Activated CD4-positive, alpha-beta T cell treated with anti-CD3 and anti-CD28 coated beads, Interleukin-2, amount 10 ng/mL, durations not matched to agents 24 days and 14 days (primary cell): ENCODE results near the gene PCDH8. TPM values are rescaled to one million over a fixed set of nuclear protein-coding genes. Genes with fewer than 3 reads are reported as not detected.
"Not testable (repeated sequence)": the region's sequence is repeated elsewhere in the genome, so short reads cannot be mapped to it uniquely, and the experiment has no call there.

Source experiments
- DNase-seq: peaks from one replicate; pipeline ENCODE4 v3.0.0; 2022
- H3K27ac Mint-ChIP-seq: one replicate; pipeline ENCODE4 v1.8.0; 2022; ENCODE audit warnings: mild to moderate bottlenecking, mixed read lengths
- H3K27me3 Mint-ChIP-seq: one replicate; pipeline ENCODE4 v1.8.0; 2022; ENCODE audit warnings: mixed read lengths
- H3K36me3 Mint-ChIP-seq: one replicate; pipeline ENCODE4 v1.8.0; 2022; ENCODE audit warnings: low read depth, mild to moderate bottlenecking, mixed read lengths
- H3K4me1 Mint-ChIP-seq: one replicate; pipeline ENCODE4 v1.8.0; 2021; ENCODE audit warnings: mixed read lengths
- H3K4me3 Mint-ChIP-seq: one replicate; pipeline ENCODE4 v1.8.0; 2022; ENCODE audit warnings: mild to moderate bottlenecking, moderate library complexity, mixed read lengths
- H3K9me3 Mint-ChIP-seq: one replicate; pipeline ENCODE4 v1.8.0; 2021; ENCODE audit warnings: mixed read lengths
- intact Hi-C: fragments of 100-400 bp; cut with micrococcal nuclease; formaldehyde crosslinking; loops from one replicate; pipeline ENCODE4 v1.15.1; 2023
- total RNA-seq: library from RNA; stranded (reverse); gene quantifications from 2 replicates; pipeline ENCODE4 v1.2.3, GENCODE V29; 2022

Gene PCDH8
- total RNA-seq, 1 donor from 2014 or later = not detected

- H3K4me1 Mint-ChIP-seq, DNase-seq, H3K27ac Mint-ChIP-seq, H3K9me3 Mint-ChIP-seq, H3K27me3 Mint-ChIP-seq, H3K36me3 Mint-ChIP-seq, H3K4me3 Mint-ChIP-seq, intact Hi-C loops: not testable (repeated sequence)
Observed at GRCh38 chr13:52817886-52818285, 30.6 kb downstream of the PCDH8 start.

- Mint-ChIP-seq H3K27ac (no peak overlapping the region), H3K4me3 (no peak overlapping the region), H3K36me3 (no peaks in the 10 kb centered on the region), H3K27me3 (peaks cover 1% of the 10 kb centered on the region), H3K4me1 (no peaks in the 10 kb centered on the region), H3K9me3 (no peaks in the 10 kb centered on the region)
- no peak for DNase-seq
- intact Hi-C loops = no loop called here
Observed at GRCh38 chr13:52815330-52815729, 33.1 kb downstream of the PCDH8 start.

- intact Hi-C loops = no loop called here
- Mint-ChIP-seq H3K4me1 (peaks cover 4% of the 10 kb centered on the region), H3K27me3 (peaks cover 1% of the 10 kb centered on the region), H3K9me3 (no peaks in the 10 kb centered on the region), H3K36me3 (no peaks in the 10 kb centered on the region), H3K4me3 (no peak overlapping the region), H3K27ac (no peak overlapping the region)
- DNase-seq = no peak
Observed at GRCh38 chr13:52812941-52813340, 35.5 kb downstream of the PCDH8 start.

GRCh38 chr13:52811841-52812240, 36.6 kb downstream of the PCDH8 start:
- H3K4me1 Mint-ChIP-seq = peaks cover 4% of the 10 kb centered on the region
- no peaks in the 10 kb centered on the region for H3K36me3 Mint-ChIP-seq
- H3K27me3 Mint-ChIP-seq = peaks cover 1% of the 10 kb centered on the region
- no peak for DNase-seq
- no peak overlapping the region for H3K27ac Mint-ChIP-seq
- no peaks in the 10 kb centered on the region for H3K9me3 Mint-ChIP-seq
- no peak overlapping the region for H3K4me3 Mint-ChIP-seq
- intact Hi-C loops = no loop called here

- DNase-seq = no peak
- Mint-ChIP-seq H3K9me3 (no peaks in the 10 kb centered on the region), H3K4me1 (peaks cover 4% of the 10 kb centered on the region), H3K36me3 (no peaks in the 10 kb centered on the region), H3K27ac (no peak overlapping the region), H3K4me3 (no peak overlapping the region), H3K27me3 (peaks cover 1% of the 10 kb centered on the region)
- intact Hi-C loops = no loop called here
Observed at GRCh38 chr13:52810526-52810925, 37.9 kb downstream of the PCDH8 start.

- Mint-ChIP-seq H3K9me3 (no peaks in the 10 kb centered on the region), H3K4me1 (peaks cover 4% of the 10 kb centered on the region), H3K36me3 (no peaks in the 10 kb centered on the region), H3K4me3 (no peak overlapping the region), H3K27ac (no peak overlapping the region), H3K27me3 (peaks cover 1% of the 10 kb centered on the region)
- intact Hi-C loops = no loop called here
- no peak for DNase-seq
Observed at GRCh38 chr13:52810011-52810410, 38.4 kb downstream of the PCDH8 start.

- Mint-ChIP-seq H3K27me3 (peaks cover 2% of the 10 kb centered on the region), H3K4me3 (no peak overlapping the region), H3K27ac (no peak overlapping the region), H3K36me3 (no peaks in the 10 kb centered on the region), H3K9me3 (no peaks in the 10 kb centered on the region), H3K4me1 (peaks cover 4% of the 10 kb centered on the region)
- intact Hi-C loops = loop anchor here (1.0 to 5.0 kb wide), 3 partner anchors 144 to 200 kb away; partner anchors contain the start of gene SUGT1
- DNase-seq = peak; percentile 82
Observed at GRCh38 chr13:52809310-52809769, 39.1 kb downstream of the PCDH8 start.

- Mint-ChIP-seq H3K27me3 (peaks cover 3% of the 10 kb centered on the region), H3K4me3 (no peak overlapping the region), H3K27ac (no peak overlapping the region), H3K36me3 (no peaks in the 10 kb centered on the region), H3K4me1 (peaks cover 4% of the 10 kb centered on the region), H3K9me3 (no peaks in the 10 kb centered on the region)
- intact Hi-C loops = loop anchor here (1.0 to 5.0 kb wide), 3 partner anchors 144 to 200 kb away; partner anchors contain the start of gene SUGT1
- no peak for DNase-seq
Observed at GRCh38 chr13:52808842-52809219, 39.6 kb downstream of the PCDH8 start.

- no peaks in the 10 kb centered on the region for H3K9me3 Mint-ChIP-seq
- no peak for DNase-seq
- peaks cover 2% of the 10 kb centered on the region for H3K27me3 Mint-ChIP-seq
- intact Hi-C loops = loop anchor here (5.0 kb wide), 1 partner anchor 154 kb away; the partner anchor contains the start of gene SUGT1
- H3K27ac Mint-ChIP-seq = no peak overlapping the region
- H3K36me3 Mint-ChIP-seq = no peaks in the 10 kb centered on the region
- H3K4me3 Mint-ChIP-seq = no peak overlapping the region
- H3K4me1 Mint-ChIP-seq = peaks cover 4% of the 10 kb centered on the region
Observed at GRCh38 chr13:52806029-52806428, 42.4 kb downstream of the PCDH8 start.

- H3K27ac Mint-ChIP-seq = no peak overlapping the region
- intact Hi-C loops = no loop called here
Observed at GRCh38 chr13:52804202-52804641, 44.2 kb downstream of the PCDH8 start.

GRCh38 chr13:52800856-52801255, 47.6 kb downstream of the PCDH8 start:
- no peak overlapping the region for H3K27ac Mint-ChIP-seq
- H3K4me3 Mint-ChIP-seq = no peak overlapping the region
- intact Hi-C loops = no loop called here
- no peaks in the 10 kb centered on the region for H3K4me1 Mint-ChIP-seq
- H3K27me3 Mint-ChIP-seq = peaks cover 2% of the 10 kb centered on the region
- no peaks in the 10 kb centered on the region for H3K36me3 Mint-ChIP-seq
- no peak for DNase-seq
- no peaks in the 10 kb centered on the region for H3K9me3 Mint-ChIP-seq

More at GRCh38 chr13:52804202-52804641, 44.2 kb downstream of the PCDH8 start:
- H3K9me3 Mint-ChIP-seq = no peaks in the 10 kb centered on the region
- H3K4me1 Mint-ChIP-seq = peaks cover under 1% of the 10 kb centered on the region
- H3K36me3 Mint-ChIP-seq = no peaks in the 10 kb centered on the region
- no peak overlapping the region for H3K4me3 Mint-ChIP-seq
- DNase-seq = no peak
- H3K27me3 Mint-ChIP-seq = peaks cover 2% of the 10 kb centered on the region

- H3K4me1 Mint-ChIP-seq = no peaks in the 10 kb centered on the region
- H3K27me3 Mint-ChIP-seq = no peaks in the 10 kb centered on the region
- DNase-seq = no peak
- H3K9me3 Mint-ChIP-seq = no peaks in the 10 kb centered on the region
- no peaks in the 10 kb centered on the region for H3K36me3 Mint-ChIP-seq
- H3K27ac Mint-ChIP-seq = no peak overlapping the region
- intact Hi-C loops = no loop called here
- H3K4me3 Mint-ChIP-seq = no peak overlapping the region
Observed at GRCh38 chr13:52798770-52799430, 49.5 kb downstream of the PCDH8 start.

GRCh38 chr13:52797176-52797575, 51.3 kb downstream of the PCDH8 start:
- Mint-ChIP-seq H3K9me3 (no peaks in the 10 kb centered on the region), H3K4me3 (no peak overlapping the region), H3K4me1 (no peaks in the 10 kb centered on the region), H3K27ac (no peak overlapping the region), H3K36me3 (no peaks in the 10 kb centered on the region), H3K27me3 (no peaks in the 10 kb centered on the region)
- intact Hi-C loops = no loop called here
- no peak for DNase-seq

GRCh38 chr13:52794589-52794988, 53.9 kb downstream of the PCDH8 start:
- no peak overlapping the region for H3K4me3 Mint-ChIP-seq
- H3K4me1 Mint-ChIP-seq = no peaks in the 10 kb centered on the region
- DNase-seq = no peak
- intact Hi-C loops = no loop called here
- H3K36me3 Mint-ChIP-seq = no peaks in the 10 kb centered on the region
- H3K27me3 Mint-ChIP-seq = no peaks in the 10 kb centered on the region
- no peaks in the 10 kb centered on the region for H3K9me3 Mint-ChIP-seq
- H3K27ac Mint-ChIP-seq = no peak overlapping the region
